Measurements from ENCODE around the gene AGAP1.

AGAP1 gene

DNA sequence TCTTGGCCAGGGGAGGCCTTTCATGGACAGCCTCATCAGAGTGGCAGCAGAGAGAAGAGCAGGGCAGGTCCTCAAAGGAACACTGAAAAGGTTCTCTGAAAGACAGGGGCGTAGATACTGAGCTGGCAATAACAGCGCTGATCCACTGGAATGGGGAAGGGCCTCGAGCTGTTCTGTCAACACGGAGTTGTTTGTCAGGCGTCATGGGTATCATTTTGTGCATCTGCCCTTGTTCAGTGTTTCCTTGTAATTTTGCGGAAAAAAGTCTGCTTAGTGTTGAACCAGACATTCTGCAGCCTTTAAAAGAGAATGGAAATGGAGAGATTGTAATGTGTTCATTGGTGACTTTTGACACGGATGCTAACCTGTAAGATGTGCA, 21.5 kb downstream of the AGAP1 start:
- Histone ChIP-seq H3K27me3 (ENCODE audit: control insufficient read depth in 1 of 2, insufficient read depth in 2 of 2, low read length in 2 of 2) (no peaks in the 10 kb centered on the region), H3K27ac (ENCODE audit: low read depth, low read length) (peak overlapping the region; percentile 76)

DNA sequence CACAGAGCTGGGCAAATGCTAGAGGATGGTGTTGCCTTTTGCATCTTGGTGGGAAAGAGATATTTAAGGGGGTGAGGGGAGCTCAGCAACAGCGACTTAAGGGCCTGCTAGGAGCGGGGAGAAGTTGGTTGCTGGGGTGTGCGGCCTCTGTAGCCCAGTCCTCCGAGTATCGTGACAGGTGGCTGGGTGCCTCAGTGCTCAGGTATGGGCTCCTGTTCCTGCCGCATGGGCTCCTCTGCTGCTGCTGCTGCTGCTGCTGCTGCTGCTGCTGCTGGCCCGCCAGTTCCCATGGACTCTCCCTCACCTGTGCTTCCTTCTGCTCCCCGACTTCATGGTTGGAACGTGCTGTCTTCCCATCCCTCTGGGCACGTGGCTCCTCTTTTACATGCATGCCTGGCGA, 22.0 kb downstream of the AGAP1 start:
- Histone ChIP-seq H3K36me3 (ENCODE audit: control insufficient read depth in 1 of 2, insufficient read depth in 2 of 2, low read length in 2 of 2) (no peaks in the 10 kb centered on the region), H3K4me1 (ENCODE audit: control insufficient read depth in 1 of 2, insufficient read depth in 2 of 2, low read length in 2 of 2) (peaks cover 53 to 54% of the 10 kb centered on the region in 2 donors), H3K27me3 (ENCODE audit: control insufficient read depth in 1 of 2, insufficient read depth in 2 of 2, low read length in 2 of 2) (no peaks in the 10 kb centered on the region), H3K27ac (ENCODE audit: low read depth, low read length) (no peak overlapping the region), H3K9me3 (ENCODE audit: control insufficient read depth in 1 of 2, low read length in 2 of 2) (no peaks in the 10 kb centered on the region), H3K4me3 (ENCODE audit: low read depth in 1 of 2, low read length in 2 of 2) (no peak overlapping the region), H3K9ac (ENCODE audit: low read depth in 1 of 2, low read length in 2 of 2) (no peak overlapping the region)

More for the DNA sequence above, 21.5 kb downstream of the AGAP1 start:
- Histone ChIP-seq H3K9me3 (ENCODE audit: control insufficient read depth in 1 of 2, low read length in 2 of 2) (no peaks in the 10 kb centered on the region), H3K36me3 (ENCODE audit: control insufficient read depth in 1 of 2, insufficient read depth in 2 of 2, low read length in 2 of 2) (no peaks in the 10 kb centered on the region), H3K4me3 (ENCODE audit: low read depth in 1 of 2, low read length in 2 of 2) (peak overlapping the region in 1 of 2 donors; percentile 25), H3K4me1 (ENCODE audit: control insufficient read depth in 1 of 2, insufficient read depth in 2 of 2, low read length in 2 of 2) (peaks cover 57 to 59% of the 10 kb centered on the region in 2 donors), H3K9ac (ENCODE audit: low read depth in 1 of 2, low read length in 2 of 2) (no peak overlapping the region)

DNA sequence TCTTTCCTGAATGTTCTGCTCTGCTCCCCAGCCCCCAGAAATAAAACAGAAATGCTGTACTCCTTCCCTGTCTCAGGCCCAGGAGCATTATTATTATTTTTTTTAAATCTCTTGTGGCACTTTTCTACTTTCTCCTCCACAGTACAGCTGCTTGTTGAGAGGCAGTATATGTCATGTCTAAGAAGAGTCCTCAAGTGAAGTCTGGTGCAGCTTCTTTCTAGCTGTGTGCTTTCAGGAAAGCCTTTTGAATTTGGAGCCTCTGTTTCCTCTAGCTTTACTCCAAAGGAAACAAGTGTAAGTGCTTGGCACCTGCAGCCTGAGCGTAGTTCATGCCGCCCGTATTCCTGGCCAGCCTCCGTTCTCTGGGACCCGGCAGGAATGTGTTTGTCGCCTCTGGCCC, 22.4 kb downstream of the AGAP1 start:
- peaks cover 49 to 50% of the 10 kb centered on the region in 2 donors for H3K4me1 ChIP-seq (ENCODE audit: control insufficient read depth in 1 of 2, insufficient read depth in 2 of 2, low read length in 2 of 2)
- no peak overlapping the region for H3K27ac ChIP-seq (ENCODE audit: low read depth, low read length)
- no peaks in the 10 kb centered on the region for H3K9me3 ChIP-seq (ENCODE audit: control insufficient read depth in 1 of 2, low read length in 2 of 2)
- no peak overlapping the region for H3K4me3 ChIP-seq (ENCODE audit: low read depth in 1 of 2, low read length in 2 of 2)
- no peaks in the 10 kb centered on the region for H3K36me3 ChIP-seq (ENCODE audit: control insufficient read depth in 1 of 2, insufficient read depth in 2 of 2, low read length in 2 of 2)
- no peak overlapping the region for H3K9ac ChIP-seq (ENCODE audit: low read depth in 1 of 2, low read length in 2 of 2)
- no peaks in the 10 kb centered on the region for H3K27me3 ChIP-seq (ENCODE audit: control insufficient read depth in 1 of 2, insufficient read depth in 2 of 2, low read length in 2 of 2)

DNA sequence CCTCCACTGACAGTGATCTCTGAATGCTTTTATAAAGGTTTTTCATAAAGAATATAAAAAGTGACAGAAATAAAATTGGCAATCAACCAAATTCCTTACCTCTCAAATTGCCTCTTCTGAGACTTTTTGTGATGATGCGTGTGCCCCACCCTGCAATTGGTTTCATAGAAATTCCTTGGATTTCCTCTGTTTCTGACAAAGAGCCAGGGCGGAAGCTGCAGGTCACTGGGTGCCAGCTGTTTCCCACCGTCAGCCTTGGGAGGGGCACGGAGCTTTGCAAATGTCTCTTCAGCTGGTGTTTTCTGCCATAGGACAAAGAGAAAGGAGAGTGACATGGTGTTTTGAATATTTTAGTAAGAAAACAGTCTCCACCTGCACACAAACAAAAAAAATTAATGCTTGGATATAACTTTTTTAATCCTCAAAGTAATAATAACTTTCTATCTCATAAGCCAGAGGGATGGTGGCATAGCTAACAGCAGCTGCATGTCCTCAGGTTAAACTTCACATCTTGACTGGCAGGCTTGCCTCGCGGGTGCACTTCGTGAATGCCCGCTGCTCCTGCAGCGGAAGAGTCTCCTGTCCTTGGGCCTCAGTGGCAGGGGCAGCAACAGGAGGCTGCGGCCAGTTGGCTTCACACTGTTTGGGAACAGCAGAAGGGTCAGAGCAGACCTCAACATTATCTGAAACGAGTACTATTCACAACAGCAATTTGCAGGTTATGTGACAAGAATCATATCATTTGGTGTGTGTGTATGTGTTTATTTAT, 24.7 kb downstream of the AGAP1 start:
- H3K9me3 ChIP-seq (ENCODE audit: control insufficient read depth in 1 of 2, low read length in 2 of 2): no peaks in the 10 kb centered on the region
- H3K36me3 ChIP-seq (ENCODE audit: control insufficient read depth in 1 of 2, insufficient read depth in 2 of 2, low read length in 2 of 2): no peaks in the 10 kb centered on the region
- no peak overlapping the region for H3K9ac ChIP-seq (ENCODE audit: low read depth in 1 of 2, low read length in 2 of 2)
- no peak overlapping the region for H3K27ac ChIP-seq (ENCODE audit: low read depth, low read length)
- H3K4me1 ChIP-seq (ENCODE audit: control insufficient read depth in 1 of 2, insufficient read depth in 2 of 2, low read length in 2 of 2): peaks cover 36 to 45% of the 10 kb centered on the region in 2 donors
- H3K27me3 ChIP-seq (ENCODE audit: control insufficient read depth in 1 of 2, insufficient read depth in 2 of 2, low read length in 2 of 2): no peaks in the 10 kb centered on the region
- H3K4me3 ChIP-seq (ENCODE audit: low read depth in 1 of 2, low read length in 2 of 2): no peak overlapping the region

DNA sequence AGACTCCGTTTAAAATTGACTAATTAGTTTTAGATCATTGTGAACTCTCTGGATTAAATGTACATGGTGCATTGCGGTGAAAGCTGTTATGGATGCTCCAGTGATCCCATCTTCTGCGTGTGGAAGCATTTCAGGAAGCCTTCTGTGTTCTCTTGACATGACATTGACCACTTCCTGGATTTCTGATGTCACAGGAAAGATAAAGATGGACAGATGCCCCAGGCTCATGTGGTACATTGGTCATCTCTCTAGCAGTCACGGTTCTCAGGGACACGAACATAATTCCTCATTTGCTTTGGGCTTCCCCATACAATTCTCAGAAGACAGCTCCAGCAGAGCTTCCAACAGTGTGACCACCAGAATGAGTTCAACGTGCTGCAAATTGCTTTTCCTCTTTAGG, 26.9 kb downstream of the AGAP1 start:
- Histone ChIP-seq H3K9ac (ENCODE audit: low read depth in 1 of 2, low read length in 2 of 2) (no peak overlapping the region), H3K4me1 (ENCODE audit: control insufficient read depth in 1 of 2, insufficient read depth in 2 of 2, low read length in 2 of 2) (peaks cover 16 to 24% of the 10 kb centered on the region in 2 donors), H3K27me3 (ENCODE audit: control insufficient read depth in 1 of 2, insufficient read depth in 2 of 2, low read length in 2 of 2) (no peaks in the 10 kb centered on the region), H3K4me3 (ENCODE audit: low read depth in 1 of 2, low read length in 2 of 2) (no peak overlapping the region), H3K9me3 (ENCODE audit: control insufficient read depth in 1 of 2, low read length in 2 of 2) (no peaks in the 10 kb centered on the region), H3K27ac (ENCODE audit: low read depth, low read length) (no peak overlapping the region), H3K36me3 (ENCODE audit: control insufficient read depth in 1 of 2, insufficient read depth in 2 of 2, low read length in 2 of 2) (no peaks in the 10 kb centered on the region)

DNA sequence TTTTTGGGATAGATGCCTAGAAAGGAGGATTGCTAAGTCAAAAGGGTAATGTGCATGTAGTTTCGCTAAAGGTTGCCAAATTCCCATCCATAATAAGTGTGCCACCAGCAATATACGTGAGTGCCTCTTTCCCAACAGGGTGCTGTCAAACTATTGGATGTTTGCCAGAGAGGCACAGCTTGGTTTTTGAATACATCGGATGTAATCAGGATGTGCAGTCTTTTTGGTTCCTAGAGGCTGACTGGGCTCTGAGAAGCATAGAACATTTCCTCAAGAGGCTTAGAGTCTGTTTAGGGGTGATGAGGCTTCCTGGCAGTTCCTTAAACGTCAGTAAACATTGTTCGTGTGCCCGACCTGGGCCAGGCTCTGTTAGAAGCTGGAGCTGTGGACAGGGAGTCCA, 28.0 kb downstream of the AGAP1 start:
- Histone ChIP-seq H3K9me3 (ENCODE audit: control insufficient read depth in 1 of 2, low read length in 2 of 2) (no peaks in the 10 kb centered on the region), H3K27ac (ENCODE audit: low read depth, low read length) (no peak overlapping the region), H3K9ac (ENCODE audit: low read depth in 1 of 2, low read length in 2 of 2) (no peak overlapping the region), H3K27me3 (ENCODE audit: control insufficient read depth in 1 of 2, insufficient read depth in 2 of 2, low read length in 2 of 2) (no peaks in the 10 kb centered on the region), H3K4me3 (ENCODE audit: low read depth in 1 of 2, low read length in 2 of 2) (no peak overlapping the region), H3K36me3 (ENCODE audit: control insufficient read depth in 1 of 2, insufficient read depth in 2 of 2, low read length in 2 of 2) (no peaks in the 10 kb centered on the region), H3K4me1 (ENCODE audit: control insufficient read depth in 1 of 2, insufficient read depth in 2 of 2, low read length in 2 of 2) (peaks cover 16 to 21% of the 10 kb centered on the region in 2 donors)

DNA sequence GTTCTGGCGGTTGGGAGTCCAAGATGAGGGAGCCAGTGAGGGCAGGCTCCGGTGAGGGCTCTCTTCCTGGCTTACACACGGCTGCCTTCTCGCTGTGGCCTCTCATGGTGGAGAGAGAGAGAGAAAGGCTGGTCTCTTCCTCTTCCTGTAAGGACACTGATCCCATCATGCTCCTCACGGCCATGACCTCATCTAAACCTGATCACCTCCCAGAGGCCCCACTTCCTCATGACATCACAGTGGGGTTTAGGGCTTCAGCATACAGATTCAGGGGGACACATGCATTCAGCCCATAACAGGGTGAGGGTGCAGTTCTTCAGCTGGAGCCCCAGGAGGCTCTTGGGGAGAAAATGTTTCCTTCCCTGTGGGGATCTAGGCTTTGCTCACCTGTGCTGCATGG, 29.2 kb downstream of the AGAP1 start:
- Histone ChIP-seq H3K4me3 (ENCODE audit: low read depth in 1 of 2, low read length in 2 of 2) (no peak overlapping the region), H3K4me1 (ENCODE audit: control insufficient read depth in 1 of 2, insufficient read depth in 2 of 2, low read length in 2 of 2) (peaks cover 14 to 21% of the 10 kb centered on the region in 2 donors), H3K36me3 (ENCODE audit: control insufficient read depth in 1 of 2, insufficient read depth in 2 of 2, low read length in 2 of 2) (no peaks in the 10 kb centered on the region), H3K9ac (ENCODE audit: low read depth in 1 of 2, low read length in 2 of 2) (no peak overlapping the region), H3K27ac (ENCODE audit: low read depth, low read length) (no peak overlapping the region), H3K27me3 (ENCODE audit: control insufficient read depth in 1 of 2, insufficient read depth in 2 of 2, low read length in 2 of 2) (no peaks in the 10 kb centered on the region), H3K9me3 (ENCODE audit: control insufficient read depth in 1 of 2, low read length in 2 of 2) (no peaks in the 10 kb centered on the region)

DNA sequence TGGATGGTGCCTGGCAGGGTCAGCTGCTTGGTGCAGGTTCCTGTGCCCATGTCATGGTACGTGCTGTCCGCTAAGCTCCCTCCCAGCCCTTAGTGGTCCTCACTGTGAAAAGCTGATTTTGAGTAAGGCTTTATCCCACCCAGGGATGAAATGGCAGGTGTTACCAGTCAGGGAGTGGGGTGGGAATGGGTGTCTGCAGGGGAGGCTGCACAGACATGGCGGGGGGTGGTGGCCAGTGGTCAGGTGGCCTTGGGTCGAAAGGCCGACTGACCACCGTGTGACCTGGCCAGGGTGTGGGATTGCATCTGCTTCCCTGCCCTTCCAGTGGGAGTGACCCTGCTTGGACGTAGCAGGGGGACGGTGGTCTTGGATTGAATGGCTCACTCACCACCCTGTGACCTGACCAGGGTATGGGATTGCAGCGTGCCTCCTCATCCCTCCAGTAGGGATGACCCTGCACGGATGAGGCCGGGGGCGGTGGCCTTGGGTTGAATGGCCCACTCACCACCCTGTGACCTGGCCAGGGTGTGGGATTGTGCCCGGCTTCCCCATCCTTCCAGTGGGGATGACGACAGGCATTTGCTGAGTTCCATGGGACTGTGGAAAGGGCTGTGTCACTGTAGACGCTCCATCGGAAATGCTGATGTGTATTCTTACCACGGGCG, 29.8 kb downstream of the AGAP1 start:
- Histone ChIP-seq H3K9me3 (ENCODE audit: control insufficient read depth in 1 of 2, low read length in 2 of 2) (no peaks in the 10 kb centered on the region), H3K27ac (ENCODE audit: low read depth, low read length) (no peak overlapping the region), H3K36me3 (ENCODE audit: control insufficient read depth in 1 of 2, insufficient read depth in 2 of 2, low read length in 2 of 2) (no peaks in the 10 kb centered on the region), H3K9ac (ENCODE audit: low read depth in 1 of 2, low read length in 2 of 2) (no peak overlapping the region), H3K27me3 (ENCODE audit: control insufficient read depth in 1 of 2, insufficient read depth in 2 of 2, low read length in 2 of 2) (no peaks in the 10 kb centered on the region), H3K4me3 (ENCODE audit: low read depth in 1 of 2, low read length in 2 of 2) (no peak overlapping the region), H3K4me1 (ENCODE audit: control insufficient read depth in 1 of 2, insufficient read depth in 2 of 2, low read length in 2 of 2) (peaks cover 10 to 16% of the 10 kb centered on the region in 2 donors)

DNA sequence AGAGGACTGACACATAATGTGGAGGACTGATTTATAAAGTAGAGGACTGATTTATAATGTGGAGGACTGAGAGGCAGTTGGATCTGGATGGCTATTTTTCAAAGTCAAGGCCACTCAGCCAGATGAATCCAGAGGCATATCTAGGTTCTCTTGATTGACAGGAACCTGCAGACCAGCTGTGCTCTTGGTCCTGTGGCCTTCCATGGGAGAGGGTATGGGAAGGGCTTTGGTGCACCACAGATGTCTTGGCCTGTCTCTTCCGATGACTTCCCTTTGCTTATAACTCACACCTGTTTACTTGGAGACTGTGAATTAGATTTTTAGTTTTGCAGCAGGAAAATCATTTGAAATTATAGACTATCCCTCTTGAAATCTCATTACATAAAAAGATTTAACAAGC, 32.3 kb downstream of the AGAP1 start:
- Histone ChIP-seq H3K36me3 (ENCODE audit: control insufficient read depth in 1 of 2, insufficient read depth in 2 of 2, low read length in 2 of 2) (no peaks in the 10 kb centered on the region), H3K4me3 (ENCODE audit: low read depth in 1 of 2, low read length in 2 of 2) (no peak overlapping the region), H3K27ac (ENCODE audit: low read depth, low read length) (no peak overlapping the region), H3K9ac (ENCODE audit: low read depth in 1 of 2, low read length in 2 of 2) (no peak overlapping the region), H3K4me1 (ENCODE audit: control insufficient read depth in 1 of 2, insufficient read depth in 2 of 2, low read length in 2 of 2) (peaks cover 10 to 13% of the 10 kb centered on the region in 2 donors), H3K9me3 (ENCODE audit: control insufficient read depth in 1 of 2, low read length in 2 of 2) (no peaks in the 10 kb centered on the region), H3K27me3 (ENCODE audit: control insufficient read depth in 1 of 2, insufficient read depth in 2 of 2, low read length in 2 of 2) (no peaks in the 10 kb centered on the region)

DNA sequence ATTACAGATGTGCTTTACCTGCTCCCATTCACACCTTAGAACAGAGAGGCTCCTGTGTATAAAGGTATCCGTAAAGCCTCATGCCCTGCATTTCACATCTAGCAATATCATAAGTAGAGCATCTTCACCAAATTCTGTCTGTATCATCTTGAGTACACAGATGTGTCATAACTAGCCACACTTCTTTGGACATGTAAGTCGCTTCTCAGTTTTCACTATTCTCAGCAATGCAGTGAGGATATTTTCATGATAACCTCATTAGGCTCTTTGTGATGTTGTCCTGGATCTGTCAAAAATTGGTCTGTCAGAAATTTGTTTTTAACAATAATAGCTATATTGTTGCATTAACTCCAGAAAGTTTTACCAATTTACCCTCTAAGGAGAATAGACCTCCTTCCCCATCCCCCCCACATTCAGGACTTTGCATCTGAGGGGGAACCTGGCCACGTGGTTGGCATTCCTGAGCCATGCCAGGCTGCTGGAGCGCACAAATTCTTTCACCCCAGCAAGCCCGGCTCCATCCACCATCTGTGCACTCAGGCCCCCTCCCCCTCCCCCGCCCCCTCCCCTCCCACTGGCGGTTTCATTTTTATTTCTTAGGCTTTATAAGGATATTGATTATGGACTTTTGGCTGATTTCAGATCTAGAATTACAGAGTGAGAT, 34.1 kb downstream of the AGAP1 start:
- no peak overlapping the region for H3K9ac ChIP-seq (ENCODE audit: low read depth in 1 of 2, low read length in 2 of 2)
- H3K27me3 ChIP-seq (ENCODE audit: control insufficient read depth in 1 of 2, insufficient read depth in 2 of 2, low read length in 2 of 2): no peaks in the 10 kb centered on the region
- no peaks in the 10 kb centered on the region for H3K9me3 ChIP-seq (ENCODE audit: control insufficient read depth in 1 of 2, low read length in 2 of 2)
- no peaks in the 10 kb centered on the region for H3K36me3 ChIP-seq (ENCODE audit: control insufficient read depth in 1 of 2, insufficient read depth in 2 of 2, low read length in 2 of 2)
- H3K4me1 ChIP-seq (ENCODE audit: control insufficient read depth in 1 of 2, insufficient read depth in 2 of 2, low read length in 2 of 2): peaks cover 0 to 1% of the 10 kb centered on the region in 2 donors
- no peak overlapping the region for H3K4me3 ChIP-seq (ENCODE audit: low read depth in 1 of 2, low read length in 2 of 2)
- H3K27ac ChIP-seq (ENCODE audit: low read depth, low read length): no peak overlapping the region

Data from duodenal mucosa (tissue), 2 donors.